OCI-M1 (cell line): Measurements from ENCODE around the gene FMO1.
"Not testable (repeated sequence)": the region's sequence is repeated elsewhere in the genome, so short reads cannot be mapped to it uniquely, and the experiment has no call there.

ENCODE experiments used
- DNase-seq: peaks from one replicate; lab custom pipeline; 2025; lab: John Stamatoyannopoulos, UW

Gene FMO1

GRCh38 chr1:171248302-171248701 lies at the start of gene FMO1:
Gene FMO1 (plus strand): TSS chr1:171248494. CDS start chr1:171258088, 9,594 bp downstream.
- peak; percentile 17 for DNase-seq

- no peak for DNase-seq
These were observed 44.0 kb upstream of the FMO1 start for GRCh38 chr1:171204296-171204695.

GRCh38 chr1:171206204-171206977 lies 41.9 kb upstream of the FMO1 start:
- no peak for DNase-seq

- no peak for DNase-seq
These were observed 41.3 kb upstream of the FMO1 start for GRCh38 chr1:171206978-171207355.

- DNase-seq = no peak
These were observed 40.9 kb upstream of the FMO1 start for GRCh38 chr1:171207377-171207776.

- DNase-seq = no peak
These were observed 37.9 kb upstream of the FMO1 start for GRCh38 chr1:171210355-171210754.

GRCh38 chr1:171212607-171213351 lies 35.5 kb upstream of the FMO1 start:
- DNase-seq = peak; percentile 73

- no peak for DNase-seq
These were observed 34.5 kb upstream of the FMO1 start for GRCh38 chr1:171213559-171214454.

GRCh38 chr1:171217658-171218443 lies 30.4 kb upstream of the FMO1 start:
- no peak for DNase-seq

- DNase-seq = no peak
These were observed 29.6 kb upstream of the FMO1 start for GRCh38 chr1:171218661-171219060.

GRCh38 chr1:171219346-171220080 lies 28.8 kb upstream of the FMO1 start:
- DNase-seq = no peak

GRCh38 chr1:171220081-171220420 lies 28.2 kb upstream of the FMO1 start:
- DNase-seq = no peak

- no peak for DNase-seq
These were observed 27.7 kb upstream of the FMO1 start for GRCh38 chr1:171220581-171221054.

GRCh38 chr1:171221665-171222591 lies 26.4 kb upstream of the FMO1 start:
- peak; percentile 58 for DNase-seq

- DNase-seq = no peak
These were observed 25.4 kb upstream of the FMO1 start for GRCh38 chr1:171222936-171223335.

GRCh38 chr1:171224257-171224656 lies 24.0 kb upstream of the FMO1 start:
- not testable (repeated sequence) for DNase-seq

GRCh38 chr1:171226747-171227370 lies 21.4 kb upstream of the FMO1 start:
- DNase-seq = peak; percentile 85

- no peak for DNase-seq
These were observed 17.0 kb upstream of the FMO1 start for GRCh38 chr1:171231326-171231725.

GRCh38 chr1:171233183-171233582 lies 15.1 kb upstream of the FMO1 start:
- DNase-seq = peak; percentile 39
